GM23338 (cell line): ENCODE measurements around the gene BNC1. TPM values are rescaled to one million over a fixed set of nuclear protein-coding genes. Genes with fewer than 3 reads are reported as not detected.

Source experiments
- ATAC-seq: fragments of 200-7000 bp; cut with Tn5 transposase; 3 replicates; pipeline ENCODE4 v1.9.1; 2020
- DNase-seq: peaks from one replicate; pipeline ENCODE4 v3.0.0-alpha.2; 2015; ENCODE audit warnings: low spot score
- H2AFZ ChIP-seq: fragments of 200-600 bp; sonication (generic); 2 replicates; pipeline ENCODE4 v1.8.0; 2016; ENCODE audit warnings: antibody characterized with exemption, mild to moderate bottlenecking, moderate library complexity
- H3F3A ChIP-seq: fragments of 200-600 bp; sonication (generic); replicated peaks from 2 replicates; pipeline ENCODE4 v1.8.0; 2017; ENCODE audit warnings: antibody characterized with exemption, mixed run types, low read depth
- H3K27ac ChIP-seq: fragments of 200-600 bp; sonication (generic); 2 replicates; pipeline ENCODE4 v1.6.1; 2016; ENCODE audit warnings: low read depth
- H3K27me3 ChIP-seq: fragments of 200-600 bp; sonication (generic); 2 replicates; pipeline ENCODE4 v1.8.0; 2016; ENCODE audit warnings: mild to moderate bottlenecking, mixed run types, moderate library complexity; ENCODE audit not compliant: insufficient read depth
- H3K36me3 ChIP-seq: fragments of 200-600 bp; sonication (generic); 2 replicates; pipeline ENCODE4 v1.8.0; 2016; ENCODE audit warnings: mild to moderate bottlenecking; ENCODE audit not compliant: insufficient read depth
- H3K4me1 ChIP-seq: fragments of 200-600 bp; sonication (generic); 2 replicates; pipeline ENCODE4 v1.8.0; 2016; ENCODE audit warnings: mild to moderate bottlenecking, moderate library complexity; ENCODE audit not compliant: insufficient read depth
- H3K4me2 ChIP-seq: fragments of 200-600 bp; sonication (generic); 2 replicates; pipeline ENCODE4 v1.7.1; 2017; ENCODE audit warnings: mixed run types
- H3K4me3 ChIP-seq: fragments of 200-600 bp; sonication (generic); 2 replicates; pipeline ENCODE4 v1.6.1; 2016; ENCODE audit warnings: mixed run types
- H3K79me2 ChIP-seq: fragments of 200-600 bp; sonication (generic); replicated peaks from 2 replicates; pipeline ENCODE4 v1.8.0; 2017; ENCODE audit warnings: mild to moderate bottlenecking; ENCODE audit not compliant: insufficient read depth
- H3K9me2 ChIP-seq: fragments of 200-600 bp; sonication (generic); 2 replicates; pipeline ENCODE4 v1.8.0; 2017; ENCODE audit not compliant: insufficient read depth
- H4K20me1 ChIP-seq: fragments of 200-600 bp; sonication (generic); replicated peaks from 2 replicates; pipeline ENCODE4 v1.8.0; 2017; ENCODE audit warnings: mild to moderate bottlenecking; ENCODE audit not compliant: insufficient read depth
- H3K27ac Mint-ChIP-seq: 2 replicates; pipeline ENCODE4 v1.8.0; 2020; ENCODE audit warnings: inconsistent platforms, mild to moderate bottlenecking, moderate library complexity, mixed read lengths
- H3K27me3 Mint-ChIP-seq: 3 replicates; pipeline ENCODE4 v1.8.0; 2022; ENCODE audit warnings: low read depth, mild to moderate bottlenecking, moderate library complexity, mixed read lengths, inconsistent platforms; ENCODE audit not compliant: insufficient read depth, poor library complexity
- H3K36me3 Mint-ChIP-seq: 3 replicates; pipeline ENCODE4 v1.8.0; 2021; ENCODE audit warnings: low read depth, mild to moderate bottlenecking, inconsistent platforms, moderate library complexity, mixed read lengths
- H3K4me1 Mint-ChIP-seq: 3 replicates; pipeline ENCODE4 v1.8.0; 2020; ENCODE audit warnings: mild to moderate bottlenecking, inconsistent platforms, mixed read lengths
- H3K4me3 Mint-ChIP-seq: 3 replicates; pipeline ENCODE4 v1.8.0; 2021; ENCODE audit warnings: moderate library complexity, mild to moderate bottlenecking, inconsistent platforms, mixed read lengths
- H3K9me3 Mint-ChIP-seq: 3 replicates; pipeline ENCODE4 v1.8.0; 2020; ENCODE audit warnings: moderate library complexity, mild to moderate bottlenecking, inconsistent platforms, mixed read lengths
- CREB1 ChIP-seq: fragments of 250-450 bp; sonication (Bioruptor Pico); IDR thresholded peaks from 2 replicates; pipeline ENCODE4 v1.5.0; 2020; ENCODE audit warnings: low read depth, mild to moderate bottlenecking, moderate library complexity
- EZH2 ChIP-seq: fragments of 200-600 bp; sonication (generic); IDR thresholded peaks from one replicate; pipeline ENCODE4 v1.8.0; 2017; ENCODE audit warnings: antibody characterized with exemption, mild to moderate bottlenecking, low read depth; ENCODE audit not compliant: unreplicated experiment
- JUNB ChIP-seq: IDR thresholded peaks from one replicate; pipeline ENCODE4 v1.6.1; 2016; ENCODE audit warnings: antibody characterized with exemption; ENCODE audit not compliant: unreplicated experiment
- POLR2AphosphoS5 ChIP-seq: IDR thresholded peaks from 2 replicates; pipeline ENCODE4 v1.6.1; 2016; ENCODE audit warnings: antibody characterized with exemption, low read depth
- polyA plus RNA-seq: library from polyadenylated mRNA; unstranded; fragments of >200 nt; fragmentation: Nextera tagmentation; extraction: Ambion mirVana; gene quantifications from 2 replicates; pipeline ENCODE4 v1.2.1, GENCODE V29; 2016
- total RNA-seq: library from RNA; depleted of rRNA; stranded (reverse); fragments of >200 nt; shearing (Covaris generic); gene quantifications from 2 replicates; pipeline ENCODE4 v1.2.3, GENCODE V29; 2014
- TF ChIP-seq, protein P1 (sequence below), 2 experiments: fragments of 200-600 bp in 1 of 2; sonication (generic) in 1 of 2; conservative IDR thresholded peaks; 2 replicates each; pipeline versions ENCODE4 v1.5.1 to v1.6.1; 2016 to 2017; ENCODE audit warnings: antibody characterized with exemption in 2 of 2, low read depth in 2 of 2, mild to moderate bottlenecking in 2 of 2, moderate library complexity in 1 of 2
- TF ChIP-seq, protein P2 (sequence below): IDR thresholded peaks from one replicate; pipeline ENCODE4 v1.6.1; 2018; ENCODE audit warnings: antibody characterized with exemption; ENCODE audit not compliant: unreplicated experiment
- TF ChIP-seq, protein P3 (sequence below): IDR thresholded peaks from 2 replicates; pipeline ENCODE4 v1.6.1; 2016; ENCODE audit warnings: antibody characterized with exemption

BNC1 gene
- total and polyA plus RNA-seq, 2 experiments from 2014 or later, result 0.26 to 1.1 TPM

DNA sequence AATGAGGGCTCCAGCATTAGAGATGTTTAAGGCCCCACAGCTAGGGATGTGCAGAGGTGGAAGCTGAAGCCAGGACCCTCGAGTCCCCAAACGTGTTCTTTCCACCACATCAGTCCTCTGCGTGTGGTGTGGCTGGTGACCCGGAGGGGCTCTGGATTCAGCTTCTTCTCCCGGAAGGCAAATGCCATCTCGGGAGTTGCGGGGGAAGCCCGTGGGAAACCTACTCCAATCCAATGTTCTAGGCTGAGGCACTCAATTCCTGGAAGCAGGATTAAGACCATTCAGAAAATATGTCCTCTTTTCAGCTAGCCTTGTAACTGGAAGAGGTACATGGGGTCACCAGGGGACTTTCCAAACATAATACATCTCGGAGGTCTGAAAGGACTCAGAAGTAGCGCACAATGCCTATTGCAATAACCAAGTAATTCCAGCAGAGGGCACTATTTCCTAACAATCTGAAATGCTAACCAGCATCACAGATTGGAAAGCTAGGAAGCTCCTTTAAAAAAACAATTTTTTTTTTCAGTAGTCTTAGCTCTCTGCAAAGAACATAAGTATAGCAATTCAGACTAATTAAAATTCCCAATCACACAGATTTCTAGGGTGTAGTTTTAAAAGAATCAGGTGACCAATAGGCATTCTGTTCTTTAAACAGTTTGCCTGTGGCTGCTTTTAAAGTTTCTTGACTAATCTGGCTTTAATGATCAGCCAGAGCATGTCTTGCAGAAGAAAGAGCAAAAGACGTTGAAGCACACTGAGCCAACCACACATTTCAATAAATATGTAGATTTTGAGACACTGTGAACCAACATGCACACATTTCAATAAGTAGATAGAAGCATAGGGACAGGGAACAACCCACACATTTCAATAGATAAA lies 36.1 kb downstream of the BNC1 start:
- ATAC-seq (peak; percentile 86), DNase-seq (peak; percentile 90)
- Mint-ChIP-seq H3K27me3 (peaks cover 4% of the 10 kb centered on the region), H3K4me3 (no peak overlapping the region), H3K27ac (no peak overlapping the region), H3K36me3 (no peaks in the 10 kb centered on the region), H3K4me1 (peaks cover 9% of the 10 kb centered on the region), H3K9me3 (no peaks in the 10 kb centered on the region)
- Histone ChIP-seq H3K27me3 (no peaks in the 10 kb centered on the region), H3K4me1 (peaks cover 10% of the 10 kb centered on the region), H3K36me3 (no peaks in the 10 kb centered on the region), H3K79me2 (no peaks in the 10 kb centered on the region), H3K4me2 (no peak overlapping the region), H2AFZ (peak overlapping the region; percentile 4; the same call in 1 of the 2 replicates), H4K20me1 (no peaks in the 10 kb centered on the region), H3K4me3 (no peak overlapping the region), H3K27ac (no peak overlapping the region), H3K9me2 (no peaks in the 10 kb centered on the region), H3F3A (no peaks in the 10 kb centered on the region)
- TF ChIP-seq, protein P1, sequence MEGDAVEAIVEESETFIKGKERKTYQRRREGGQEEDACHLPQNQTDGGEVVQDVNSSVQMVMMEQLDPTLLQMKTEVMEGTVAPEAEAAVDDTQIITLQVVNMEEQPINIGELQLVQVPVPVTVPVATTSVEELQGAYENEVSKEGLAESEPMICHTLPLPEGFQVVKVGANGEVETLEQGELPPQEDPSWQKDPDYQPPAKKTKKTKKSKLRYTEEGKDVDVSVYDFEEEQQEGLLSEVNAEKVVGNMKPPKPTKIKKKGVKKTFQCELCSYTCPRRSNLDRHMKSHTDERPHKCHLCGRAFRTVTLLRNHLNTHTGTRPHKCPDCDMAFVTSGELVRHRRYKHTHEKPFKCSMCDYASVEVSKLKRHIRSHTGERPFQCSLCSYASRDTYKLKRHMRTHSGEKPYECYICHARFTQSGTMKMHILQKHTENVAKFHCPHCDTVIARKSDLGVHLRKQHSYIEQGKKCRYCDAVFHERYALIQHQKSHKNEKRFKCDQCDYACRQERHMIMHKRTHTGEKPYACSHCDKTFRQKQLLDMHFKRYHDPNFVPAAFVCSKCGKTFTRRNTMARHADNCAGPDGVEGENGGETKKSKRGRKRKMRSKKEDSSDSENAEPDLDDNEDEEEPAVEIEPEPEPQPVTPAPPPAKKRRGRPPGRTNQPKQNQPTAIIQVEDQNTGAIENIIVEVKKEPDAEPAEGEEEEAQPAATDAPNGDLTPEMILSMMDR (conservative IDR thresholded peaks at IDR 0.05; ENCODE audit: low read depth in 2 of 2), result peak; percentile 84 to 99
- TF ChIP-seq, protein P2, sequence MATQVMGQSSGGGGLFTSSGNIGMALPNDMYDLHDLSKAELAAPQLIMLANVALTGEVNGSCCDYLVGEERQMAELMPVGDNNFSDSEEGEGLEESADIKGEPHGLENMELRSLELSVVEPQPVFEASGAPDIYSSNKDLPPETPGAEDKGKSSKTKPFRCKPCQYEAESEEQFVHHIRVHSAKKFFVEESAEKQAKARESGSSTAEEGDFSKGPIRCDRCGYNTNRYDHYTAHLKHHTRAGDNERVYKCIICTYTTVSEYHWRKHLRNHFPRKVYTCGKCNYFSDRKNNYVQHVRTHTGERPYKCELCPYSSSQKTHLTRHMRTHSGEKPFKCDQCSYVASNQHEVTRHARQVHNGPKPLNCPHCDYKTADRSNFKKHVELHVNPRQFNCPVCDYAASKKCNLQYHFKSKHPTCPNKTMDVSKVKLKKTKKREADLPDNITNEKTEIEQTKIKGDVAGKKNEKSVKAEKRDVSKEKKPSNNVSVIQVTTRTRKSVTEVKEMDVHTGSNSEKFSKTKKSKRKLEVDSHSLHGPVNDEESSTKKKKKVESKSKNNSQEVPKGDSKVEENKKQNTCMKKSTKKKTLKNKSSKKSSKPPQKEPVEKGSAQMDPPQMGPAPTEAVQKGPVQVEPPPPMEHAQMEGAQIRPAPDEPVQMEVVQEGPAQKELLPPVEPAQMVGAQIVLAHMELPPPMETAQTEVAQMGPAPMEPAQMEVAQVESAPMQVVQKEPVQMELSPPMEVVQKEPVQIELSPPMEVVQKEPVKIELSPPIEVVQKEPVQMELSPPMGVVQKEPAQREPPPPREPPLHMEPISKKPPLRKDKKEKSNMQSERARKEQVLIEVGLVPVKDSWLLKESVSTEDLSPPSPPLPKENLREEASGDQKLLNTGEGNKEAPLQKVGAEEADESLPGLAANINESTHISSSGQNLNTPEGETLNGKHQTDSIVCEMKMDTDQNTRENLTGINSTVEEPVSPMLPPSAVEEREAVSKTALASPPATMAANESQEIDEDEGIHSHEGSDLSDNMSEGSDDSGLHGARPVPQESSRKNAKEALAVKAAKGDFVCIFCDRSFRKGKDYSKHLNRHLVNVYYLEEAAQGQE, result no peak
- TF ChIP-seq, protein P3, sequence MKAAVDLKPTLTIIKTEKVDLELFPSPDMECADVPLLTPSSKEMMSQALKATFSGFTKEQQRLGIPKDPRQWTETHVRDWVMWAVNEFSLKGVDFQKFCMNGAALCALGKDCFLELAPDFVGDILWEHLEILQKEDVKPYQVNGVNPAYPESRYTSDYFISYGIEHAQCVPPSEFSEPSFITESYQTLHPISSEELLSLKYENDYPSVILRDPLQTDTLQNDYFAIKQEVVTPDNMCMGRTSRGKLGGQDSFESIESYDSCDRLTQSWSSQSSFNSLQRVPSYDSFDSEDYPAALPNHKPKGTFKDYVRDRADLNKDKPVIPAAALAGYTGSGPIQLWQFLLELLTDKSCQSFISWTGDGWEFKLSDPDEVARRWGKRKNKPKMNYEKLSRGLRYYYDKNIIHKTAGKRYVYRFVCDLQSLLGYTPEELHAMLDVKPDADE, result no peak
- no peak for TF ChIP-seq POLR2AphosphoS5

DNA sequence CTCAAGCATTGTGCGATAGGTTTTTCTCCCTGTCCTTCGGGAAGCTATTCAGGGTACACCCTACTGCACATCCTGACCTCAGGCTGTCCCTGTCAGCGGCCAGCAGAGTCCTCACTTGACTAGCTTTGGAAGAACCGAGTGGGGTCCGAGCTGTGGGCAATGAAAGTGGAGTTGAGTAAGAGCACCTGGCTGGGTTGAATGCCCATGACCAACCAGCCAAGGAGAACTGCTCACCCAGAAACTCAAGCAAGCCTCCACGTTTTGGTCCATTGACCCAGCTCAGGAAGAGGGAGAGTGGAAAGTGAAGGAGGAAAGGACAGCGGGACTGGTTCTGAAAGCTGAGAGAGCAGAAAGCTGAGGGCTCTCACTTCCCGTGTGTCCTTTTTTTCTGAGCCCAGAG lies 40.8 kb downstream of the BNC1 start:
- Histone ChIP-seq H3K4me2 (no peak overlapping the region), H2AFZ (peak overlapping the region; percentile 56; the same call in 1 of the 2 replicates), H3K4me3 (no peak overlapping the region), H4K20me1 (no peaks in the 10 kb centered on the region), H3K36me3 (no peaks in the 10 kb centered on the region), H3K4me1 (peaks cover under 1% of the 10 kb centered on the region), H3K79me2 (no peaks in the 10 kb centered on the region), H3K27me3 (no peaks in the 10 kb centered on the region), H3F3A (no peaks in the 10 kb centered on the region), H3K9me2 (no peaks in the 10 kb centered on the region), H3K27ac (no peak overlapping the region)
- peaks cover 4% of the 10 kb centered on the region for H3K27me3 Mint-ChIP-seq
- DNase-seq (peak; percentile 6), ATAC-seq (no peak)
- H3K27ac Mint-ChIP-seq, result no peak overlapping the region
- peaks cover 4% of the 10 kb centered on the region; the same call in 2 of the 3 replicates for H3K36me3 Mint-ChIP-seq
- H3K4me3 Mint-ChIP-seq, result no peak overlapping the region
- peaks cover 29% of the 10 kb centered on the region for H3K9me3 Mint-ChIP-seq
- H3K4me1 Mint-ChIP-seq, result no peaks in the 10 kb centered on the region; the same call in 1 of the 3 replicates
- TF ChIP-seq JUNB, result no peak
- no peak for TF ChIP-seq POLR2AphosphoS5
- TF ChIP-seq EZH2, result no peak
- TF ChIP-seq, protein P2, result no peak
- TF ChIP-seq, protein P3, result no peak
- no peak for TF ChIP-seq CREB1 (CRISPR knock-in tag)
- TF ChIP-seq, protein P1 (conservative IDR thresholded peaks at IDR 0.05; ENCODE audit: low read depth in 2 of 2), result no peak
